Measurements from ENCODE around the gene KRTAP10-12.

DNA sequence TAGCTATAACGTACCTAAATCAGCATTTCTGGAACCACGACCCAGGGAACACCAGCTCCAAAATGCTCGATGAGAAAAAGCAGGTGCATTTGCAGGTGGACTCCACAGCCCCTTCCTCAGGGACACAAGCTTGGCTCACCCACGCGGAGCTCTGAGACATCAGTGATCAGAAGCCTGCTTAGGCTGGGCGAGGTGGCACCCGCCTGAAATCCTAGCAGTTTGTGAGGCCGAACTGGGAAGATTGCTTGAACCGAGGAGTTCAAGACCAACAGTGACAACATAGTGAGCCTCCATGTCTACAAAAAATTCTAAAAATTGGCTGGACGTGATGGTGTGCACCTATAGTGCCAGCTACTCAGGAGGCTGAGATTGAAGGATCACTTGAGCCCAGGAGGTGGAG lies 16.9 kb downstream of the KRTAP10-12 start:
- TF ChIP-seq CTCF (conservative IDR thresholded peaks at IDR 0.05; ENCODE audit: low read depth, low read length) (no peak), EZH2 (IDR thresholded peaks at IDR 0.05; ENCODE audit: low read length, unreplicated experiment) (no peak), EZH2phosphoT487 (IDR thresholded peaks at IDR 0.05; ENCODE audit: borderline replicate concordance, low read length) (no peak)
